Activated naive CD8-positive, alpha-beta T cell treated with anti-CD3 and anti-CD28 coated beads, Interleukin-2, amount 50 U/mL, for 24 hours (primary cell): ENCODE results near the gene IFT25.
"Not testable (repeated sequence)": the region's sequence is repeated elsewhere in the genome, so short reads cannot be mapped to it uniquely, and the experiment has no call there.

Experiments used
- ATAC-seq: fragments of 150-1000 bp; cut with Tn5 transposase; one replicate; pipeline ENCODE4 v1.10.0; 2021
- DNase-seq: peaks from one replicate; pipeline ENCODE4 v3.0.0; 2021
- H3K27ac Mint-ChIP-seq: one replicate; pipeline ENCODE4 v1.8.0; 2021; ENCODE audit warnings: mild to moderate bottlenecking, mixed read lengths
- H3K27me3 Mint-ChIP-seq: one replicate; pipeline ENCODE4 v1.8.0; 2021; ENCODE audit warnings: mixed read lengths
- H3K36me3 Mint-ChIP-seq: one replicate; pipeline ENCODE4 v1.8.0; 2021; ENCODE audit warnings: low read depth, mixed read lengths
- H3K4me1 Mint-ChIP-seq: one replicate; pipeline ENCODE4 v1.8.0; 2021; ENCODE audit warnings: mixed read lengths
- H3K4me3 Mint-ChIP-seq: one replicate; pipeline ENCODE4 v1.8.0; 2021; ENCODE audit warnings: mild to moderate bottlenecking, moderate library complexity, mixed read lengths
- H3K9me3 Mint-ChIP-seq: one replicate; pipeline ENCODE4 v1.8.0; 2021; ENCODE audit warnings: mixed read lengths

The IFT25 gene

DNA sequence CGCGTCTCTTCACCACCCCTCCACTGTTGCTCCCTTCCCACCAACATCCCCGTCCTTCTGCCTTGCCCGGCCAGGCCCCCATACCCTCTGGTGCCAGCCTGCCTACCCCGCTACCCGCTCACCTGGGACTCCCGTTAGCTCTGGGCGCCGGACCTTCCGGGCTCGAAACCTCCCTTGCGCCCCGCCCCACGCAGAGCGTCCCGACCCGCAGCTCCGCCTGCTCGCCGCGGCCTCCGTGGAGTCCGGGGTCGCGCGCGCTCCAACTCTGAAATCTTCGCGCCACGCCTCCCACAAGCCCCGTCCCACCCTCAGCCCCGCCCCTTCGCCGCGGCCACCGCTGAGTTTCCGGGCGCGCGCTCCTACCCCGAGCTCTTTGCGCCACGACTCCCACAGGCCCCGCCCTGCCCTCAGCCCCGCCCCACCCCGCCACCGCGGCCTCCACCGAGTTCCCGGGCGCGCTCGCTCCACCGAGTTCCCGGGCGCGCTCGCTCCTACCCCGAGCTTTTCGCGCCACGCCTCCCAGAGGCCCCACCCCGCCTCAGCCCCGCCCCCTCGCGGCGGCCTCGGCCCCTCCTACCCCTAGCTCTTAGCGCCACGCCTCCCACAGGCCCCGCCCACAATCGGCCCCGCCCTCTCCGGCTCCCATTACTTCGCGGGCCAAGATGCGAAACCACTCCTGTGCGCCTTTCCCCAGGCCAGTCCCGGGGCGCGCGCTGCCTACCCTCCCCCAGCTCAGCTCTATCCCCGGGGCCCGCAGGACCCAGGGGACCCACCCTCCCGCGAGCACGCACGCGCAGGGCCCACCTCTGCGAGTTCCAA is at the start of gene IFT25:
Gene IFT25 (minus strand): TSS at position 267 of the 819 bp plus-strand sequence. CDS start 5,617 bp downstream, outside the sequence.
- no peaks in the 10 kb centered on the region for H3K9me3 Mint-ChIP-seq
- H3K27me3 Mint-ChIP-seq: no peaks in the 10 kb centered on the region
- peak within 1 kb of the TSS; percentile 98 for H3K4me3 Mint-ChIP-seq
- peak; percentile 99 for DNase-seq
- peaks cover 47% of the 10 kb centered on the region for H3K4me1 Mint-ChIP-seq
- peaks cover 8% of the 10 kb centered on the region for H3K36me3 Mint-ChIP-seq
- peak; percentile 90 for ATAC-seq
- H3K27ac Mint-ChIP-seq: peak within 1 kb of the TSS; percentile 94

DNA sequence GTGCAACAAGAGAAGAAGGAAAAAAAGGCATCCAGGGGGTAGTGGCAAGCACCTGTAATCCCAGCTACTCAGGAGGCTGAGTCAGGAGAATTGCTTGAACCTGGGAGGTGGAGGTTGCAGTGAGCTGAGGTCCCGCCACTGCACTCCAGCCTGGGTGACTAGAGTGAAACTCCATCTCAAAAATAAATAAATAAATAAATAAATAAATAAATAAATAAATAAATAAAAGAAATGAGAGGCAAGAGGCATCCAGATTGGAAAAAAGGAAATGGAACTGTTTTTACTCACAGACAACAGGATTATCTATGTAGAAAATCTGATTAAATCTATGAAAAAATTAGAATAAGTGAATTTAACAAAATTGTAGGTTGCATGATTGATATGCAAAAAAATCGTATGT is 49.0 kb upstream of the IFT25 start:
- H3K9me3 Mint-ChIP-seq, H3K4me1 Mint-ChIP-seq: not testable (repeated sequence)

DNA sequence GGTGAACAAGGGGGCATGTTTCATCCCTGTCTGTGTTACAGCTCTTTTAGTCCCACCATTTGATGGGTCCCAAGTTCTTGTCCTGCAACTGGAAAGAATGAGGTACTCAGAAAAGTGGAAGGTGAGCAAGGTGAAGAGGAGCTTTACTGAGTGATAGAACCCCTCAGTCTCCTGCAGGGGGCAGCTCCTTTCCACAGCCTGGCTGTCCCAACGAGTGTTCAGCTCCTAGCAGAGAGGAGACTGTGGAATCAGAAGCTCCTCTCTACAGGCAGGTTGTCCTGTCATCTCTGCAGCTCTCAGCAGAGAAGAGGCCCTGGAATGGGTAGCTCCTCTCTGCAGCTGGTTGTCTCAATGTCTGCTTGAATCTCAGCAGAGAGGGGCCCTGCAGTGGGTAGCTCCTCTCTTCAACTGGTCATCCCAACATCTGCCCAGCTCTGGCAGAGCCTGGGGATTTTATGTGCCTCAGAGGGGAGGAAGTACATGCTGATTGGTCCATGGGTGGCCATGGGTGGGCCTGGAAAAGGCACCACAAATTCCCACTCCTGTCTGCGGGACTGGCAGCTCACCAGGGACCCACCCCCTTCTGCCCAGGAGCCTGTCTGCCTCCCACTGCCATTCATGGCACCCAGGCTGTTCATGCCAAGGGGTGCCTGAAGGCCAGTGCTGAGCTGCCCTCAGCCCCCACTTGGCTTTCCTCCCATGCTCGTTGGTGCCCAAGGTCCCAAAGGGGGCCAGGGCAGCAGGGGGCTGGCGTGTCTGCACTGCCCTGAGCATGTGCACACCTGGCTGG is 46.8 kb upstream of the IFT25 start:
- Mint-ChIP-seq H3K27me3 (no peaks in the 10 kb centered on the region), H3K4me3 (no peak overlapping the region), H3K36me3 (no peaks in the 10 kb centered on the region), H3K4me1 (peaks cover 5% of the 10 kb centered on the region), H3K27ac (no peak overlapping the region), H3K9me3 (no peaks in the 10 kb centered on the region)
- no peak for DNase-seq
- ATAC-seq: no peak

More for the DNA sequence above, 49.0 kb upstream of the IFT25 start:
- not testable (repeated sequence) for H3K27ac Mint-ChIP-seq, ATAC-seq, H3K27me3 Mint-ChIP-seq, DNase-seq, H3K36me3 Mint-ChIP-seq, H3K4me3 Mint-ChIP-seq

DNA sequence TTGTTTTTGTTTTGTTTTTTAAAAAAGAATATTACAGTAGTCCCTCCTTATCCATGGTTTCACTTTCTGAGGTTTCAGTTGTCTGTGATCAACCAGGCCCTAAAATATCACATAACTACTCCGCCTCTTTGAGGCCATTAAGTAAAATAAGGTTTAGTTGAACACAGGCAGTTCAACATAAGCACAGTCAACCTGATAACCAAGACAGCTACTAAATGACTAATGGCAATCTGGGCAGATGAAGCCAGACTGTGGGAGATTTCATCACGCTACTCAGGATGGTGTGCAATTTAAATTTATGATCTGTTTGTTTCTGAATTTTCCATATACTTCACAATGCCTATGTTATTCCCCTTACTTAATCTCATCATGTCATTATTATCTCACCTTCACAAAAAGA is 42.4 kb upstream of the IFT25 start:
- H3K4me3 Mint-ChIP-seq: no peak overlapping the region
- H3K27me3 Mint-ChIP-seq: no peaks in the 10 kb centered on the region
- H3K36me3 Mint-ChIP-seq: no peaks in the 10 kb centered on the region
- H3K4me1 Mint-ChIP-seq: peaks cover 15% of the 10 kb centered on the region
- H3K9me3 Mint-ChIP-seq: no peaks in the 10 kb centered on the region
- DNase-seq (no peak), ATAC-seq (peak; percentile 65)
- no peak overlapping the region for H3K27ac Mint-ChIP-seq

DNA sequence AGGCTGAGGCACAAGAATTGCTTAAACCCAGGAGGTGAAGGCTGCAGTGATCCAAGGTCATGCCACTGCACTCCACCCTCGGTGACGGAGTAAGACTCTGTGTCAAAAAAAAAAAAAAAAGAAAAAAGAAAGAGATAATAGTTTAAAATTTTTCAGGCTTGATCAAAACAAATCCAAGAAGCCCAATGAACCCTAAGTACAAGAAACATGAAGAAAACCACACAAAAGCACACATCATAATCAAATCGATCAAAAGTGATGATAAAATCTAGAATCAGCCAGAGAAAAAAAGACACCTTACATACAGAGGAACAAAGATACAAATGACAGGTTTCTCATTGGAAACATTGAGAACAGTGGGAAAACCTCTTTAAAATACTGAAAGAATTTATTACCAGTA is 41.0 kb upstream of the IFT25 start:
- Mint-ChIP-seq H3K36me3 (no peaks in the 10 kb centered on the region), H3K9me3 (no peaks in the 10 kb centered on the region), H3K4me3 (no peak overlapping the region), H3K4me1 (peaks cover 15% of the 10 kb centered on the region), H3K27me3 (peaks cover 5% of the 10 kb centered on the region), H3K27ac (peak overlapping the region; percentile 57)
- ATAC-seq: no peak
- no peak for DNase-seq

DNA sequence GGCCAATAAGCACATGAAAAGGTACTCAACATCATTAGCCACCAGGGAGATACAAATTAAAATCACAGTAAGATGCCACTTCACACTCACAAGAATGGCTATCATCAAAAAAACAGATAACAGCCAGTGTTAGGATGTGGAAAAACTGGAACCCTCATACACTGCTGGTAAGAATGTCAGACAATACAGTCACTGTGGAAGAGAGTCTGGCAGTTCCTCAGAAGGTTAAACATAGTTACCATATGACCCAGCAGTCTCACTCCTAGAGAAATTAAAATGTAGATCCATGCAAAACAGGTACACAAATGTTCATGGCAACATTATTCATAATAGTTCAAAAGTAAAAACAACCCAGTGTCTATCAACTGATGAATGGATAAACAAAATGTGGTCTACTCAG is 39.2 kb upstream of the IFT25 start:
- DNase-seq (no peak), ATAC-seq (no peak)
- Mint-ChIP-seq H3K4me3 (no peak overlapping the region), H3K36me3 (no peaks in the 10 kb centered on the region), H3K4me1 (peaks cover 15% of the 10 kb centered on the region), H3K27ac (no peak overlapping the region), H3K27me3 (peaks cover 6% of the 10 kb centered on the region), H3K9me3 (no peaks in the 10 kb centered on the region)

DNA sequence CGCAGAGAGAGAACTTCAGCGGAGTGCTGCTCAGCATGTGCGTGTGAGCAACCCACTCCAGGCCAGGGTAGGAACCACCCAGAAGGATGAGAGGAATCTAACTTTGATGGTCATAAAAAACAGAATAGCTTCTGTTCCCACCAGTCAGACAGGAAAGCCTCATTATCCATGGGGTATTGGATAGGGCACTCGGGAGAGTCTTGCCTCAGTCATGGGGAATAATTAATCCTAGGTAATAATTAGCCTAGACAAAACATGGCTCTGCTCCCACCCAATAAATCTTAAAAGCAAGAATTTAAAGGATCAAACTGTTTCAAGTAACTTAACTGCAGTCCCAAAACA is 37.2 kb upstream of the IFT25 start:
- Mint-ChIP-seq H3K27ac (no peak overlapping the region), H3K4me1 (peaks cover 11% of the 10 kb centered on the region), H3K27me3 (peaks cover 7% of the 10 kb centered on the region), H3K9me3 (no peaks in the 10 kb centered on the region), H3K4me3 (no peak overlapping the region), H3K36me3 (no peaks in the 10 kb centered on the region)
- DNase-seq: no peak
- ATAC-seq: no peak

DNA sequence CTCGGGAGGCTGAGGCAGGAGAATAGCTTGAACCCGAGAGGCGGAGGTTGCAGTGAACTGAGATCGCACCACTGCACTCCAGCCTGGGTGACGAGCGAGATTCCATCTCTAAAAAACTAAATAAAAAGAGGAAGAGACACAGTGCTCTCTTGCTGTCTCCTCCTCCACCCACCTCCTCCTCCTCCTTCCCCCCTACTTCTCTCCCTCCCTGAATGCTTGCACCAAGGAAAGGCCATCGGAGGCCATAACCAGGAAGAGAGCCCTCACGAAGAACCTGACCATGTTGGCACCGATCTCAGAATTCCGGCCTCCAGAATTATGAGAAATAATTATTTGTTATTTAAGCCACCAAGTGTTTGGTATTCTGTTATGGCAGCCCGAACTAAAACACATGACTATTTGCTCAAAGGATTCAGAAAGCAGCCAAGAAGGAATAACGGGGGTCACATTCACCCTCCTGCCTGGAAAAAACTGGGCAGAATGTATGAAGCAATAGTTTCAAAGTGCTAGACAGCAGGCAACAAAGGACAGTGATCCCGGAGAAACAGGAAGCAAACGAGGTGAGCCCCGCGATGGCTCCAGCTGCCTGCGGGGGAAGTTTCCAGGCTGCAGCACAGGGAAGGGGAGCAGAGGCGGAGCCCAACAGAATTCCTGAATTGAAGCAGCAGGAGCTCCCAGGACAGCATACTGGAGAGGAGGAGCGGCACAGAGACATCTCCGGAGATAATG is 36.7 kb upstream of the IFT25 start:
- H3K27ac Mint-ChIP-seq: no peak overlapping the region
- peaks cover 7% of the 10 kb centered on the region for H3K27me3 Mint-ChIP-seq
- DNase-seq (no peak), ATAC-seq (no peak)
- H3K4me3 Mint-ChIP-seq: no peak overlapping the region
- no peaks in the 10 kb centered on the region for H3K9me3 Mint-ChIP-seq
- peaks cover 10% of the 10 kb centered on the region for H3K4me1 Mint-ChIP-seq
- no peaks in the 10 kb centered on the region for H3K36me3 Mint-ChIP-seq

DNA sequence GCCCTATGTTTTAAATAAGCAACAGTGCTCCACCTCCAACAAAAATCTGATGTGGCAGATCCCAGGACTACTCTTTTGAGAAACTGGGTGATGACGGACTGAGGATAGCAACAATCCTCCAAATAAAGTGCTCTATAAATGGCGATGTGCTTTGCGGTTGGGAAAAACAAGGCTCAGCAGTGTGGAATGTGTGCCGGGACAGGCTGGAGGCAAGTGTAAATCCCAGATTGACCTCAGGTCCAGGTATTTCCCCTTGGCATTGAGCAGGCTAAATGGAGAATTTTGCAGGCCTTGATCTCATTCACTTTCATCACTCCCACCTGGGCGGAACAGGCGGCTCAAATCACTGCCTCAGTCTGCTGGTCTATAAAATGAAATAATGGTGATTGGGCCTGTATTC is 35.7 kb upstream of the IFT25 start:
- DNase-seq: no peak
- H3K9me3 Mint-ChIP-seq: no peaks in the 10 kb centered on the region
- H3K4me3 Mint-ChIP-seq: no peak overlapping the region
- ATAC-seq: no peak
- peaks cover 7% of the 10 kb centered on the region for H3K27me3 Mint-ChIP-seq
- H3K4me1 Mint-ChIP-seq: peaks cover 2% of the 10 kb centered on the region
- no peak overlapping the region for H3K27ac Mint-ChIP-seq
- no peaks in the 10 kb centered on the region for H3K36me3 Mint-ChIP-seq

DNA sequence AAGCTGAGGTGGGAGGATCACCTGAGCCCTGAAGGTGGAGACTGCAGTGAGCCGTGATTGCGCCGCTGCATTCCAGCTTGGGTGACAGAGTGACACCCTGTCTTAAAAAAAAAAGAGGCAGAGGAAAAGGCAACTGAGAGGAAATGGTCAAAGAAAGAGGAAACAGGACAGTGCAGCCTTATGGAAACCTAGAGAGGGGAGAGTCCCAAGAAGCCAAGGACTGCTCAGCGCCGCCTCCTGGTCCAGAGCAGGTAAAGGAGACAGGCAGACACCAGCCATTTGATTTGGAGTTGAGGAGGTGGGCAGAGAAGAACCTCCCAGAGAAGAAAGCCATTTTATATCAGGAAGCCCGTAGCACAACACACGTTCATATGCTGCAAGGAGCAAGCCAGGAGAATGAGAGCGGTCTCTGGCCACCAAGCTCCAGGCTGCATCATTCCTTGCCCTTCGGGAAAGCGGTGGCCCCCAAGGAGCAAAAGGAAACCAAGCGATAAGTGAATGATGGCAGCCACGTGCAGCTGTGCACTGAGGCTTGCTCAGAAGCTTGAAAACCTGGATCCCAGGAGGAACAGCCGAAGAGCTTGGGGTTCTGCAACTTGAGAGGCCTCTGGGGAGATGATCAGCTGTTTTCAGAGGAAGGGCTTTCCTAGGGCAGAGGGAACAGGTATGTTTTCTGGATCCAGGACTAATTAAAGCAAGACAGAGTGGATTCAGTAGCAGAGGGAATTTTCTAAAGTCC is 34.4 kb upstream of the IFT25 start:
- DNase-seq (no peak), ATAC-seq (no peak)
- Mint-ChIP-seq H3K27ac (no peak overlapping the region), H3K4me1 (no peaks in the 10 kb centered on the region), H3K36me3 (peaks cover 1% of the 10 kb centered on the region), H3K9me3 (no peaks in the 10 kb centered on the region), H3K4me3 (no peak overlapping the region), H3K27me3 (peaks cover 7% of the 10 kb centered on the region)

DNA sequence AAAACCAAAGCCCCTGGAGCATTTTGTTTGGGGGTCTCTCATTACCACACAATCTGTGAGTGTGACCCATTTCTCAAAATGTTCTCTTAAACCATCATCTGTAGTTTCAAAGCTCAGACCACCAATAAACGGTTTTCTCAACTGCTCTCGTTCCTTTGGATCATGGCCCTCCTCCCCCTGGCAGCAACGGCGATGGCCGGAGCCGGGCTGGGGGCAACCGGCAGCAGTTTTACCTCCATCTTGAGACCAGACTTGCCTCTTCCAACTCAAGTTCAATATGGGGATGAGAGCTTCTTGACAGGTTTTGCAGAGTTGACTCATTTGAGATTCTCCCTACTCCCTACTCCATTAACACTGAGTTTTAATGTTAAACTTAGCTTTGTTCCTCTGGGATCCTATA is 30.4 kb upstream of the IFT25 start:
- Mint-ChIP-seq H3K4me3 (no peak overlapping the region), H3K9me3 (no peaks in the 10 kb centered on the region), H3K36me3 (peaks cover 10% of the 10 kb centered on the region), H3K4me1 (no peaks in the 10 kb centered on the region), H3K27ac (no peak overlapping the region), H3K27me3 (peaks cover 2% of the 10 kb centered on the region)
- ATAC-seq: no peak
- no peak for DNase-seq

DNA sequence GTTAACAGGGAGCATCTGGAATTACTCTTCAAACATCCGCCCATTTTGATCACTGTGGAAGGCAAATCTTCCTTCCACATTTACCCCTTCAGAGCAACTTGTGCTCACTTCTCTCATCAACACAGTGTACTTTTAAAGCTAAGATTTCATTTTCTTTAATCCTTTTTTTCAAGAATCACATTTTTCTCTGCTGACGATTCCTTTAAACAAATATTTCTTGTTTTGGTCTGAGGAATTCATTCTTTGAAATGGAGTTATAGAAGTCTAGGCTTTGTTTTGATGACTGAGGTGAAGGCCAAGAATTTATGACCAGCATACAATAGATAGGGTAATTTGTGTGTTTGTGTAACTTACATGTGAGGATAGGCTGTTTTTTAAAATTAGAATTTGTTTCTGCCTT is 26.2 kb upstream of the IFT25 start:
- no peak overlapping the region for H3K27ac Mint-ChIP-seq
- no peak for ATAC-seq
- peaks cover 29% of the 10 kb centered on the region for H3K36me3 Mint-ChIP-seq
- no peaks in the 10 kb centered on the region for H3K27me3 Mint-ChIP-seq
- H3K9me3 Mint-ChIP-seq: no peaks in the 10 kb centered on the region
- DNase-seq: no peak
- no peak overlapping the region for H3K4me3 Mint-ChIP-seq
- H3K4me1 Mint-ChIP-seq: no peaks in the 10 kb centered on the region

DNA sequence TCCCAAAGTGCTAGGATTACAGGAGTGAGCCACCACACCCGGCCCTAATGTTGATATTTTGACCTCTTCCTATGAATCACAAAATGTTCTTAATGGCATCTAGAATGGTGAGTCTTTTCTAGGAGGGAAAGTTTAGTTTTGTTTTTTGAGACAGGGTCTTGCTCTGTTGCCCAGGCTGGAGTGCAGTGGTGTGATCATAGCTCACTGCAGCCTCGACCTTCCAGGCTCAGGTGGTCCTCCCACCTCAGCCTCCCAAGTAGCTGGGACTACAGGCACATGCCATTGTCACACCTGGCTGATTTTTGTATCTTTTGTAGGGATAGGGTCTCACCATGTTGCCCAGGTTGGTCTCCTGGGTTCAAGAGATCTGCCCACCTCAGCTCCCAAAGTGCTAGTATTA is 23.8 kb upstream of the IFT25 start:
- not testable (repeated sequence) for H3K4me1 Mint-ChIP-seq, ATAC-seq, H3K9me3 Mint-ChIP-seq, H3K27ac Mint-ChIP-seq, DNase-seq, H3K27me3 Mint-ChIP-seq, H3K4me3 Mint-ChIP-seq
- peaks cover 35% of the 10 kb centered on the region for H3K36me3 Mint-ChIP-seq

DNA sequence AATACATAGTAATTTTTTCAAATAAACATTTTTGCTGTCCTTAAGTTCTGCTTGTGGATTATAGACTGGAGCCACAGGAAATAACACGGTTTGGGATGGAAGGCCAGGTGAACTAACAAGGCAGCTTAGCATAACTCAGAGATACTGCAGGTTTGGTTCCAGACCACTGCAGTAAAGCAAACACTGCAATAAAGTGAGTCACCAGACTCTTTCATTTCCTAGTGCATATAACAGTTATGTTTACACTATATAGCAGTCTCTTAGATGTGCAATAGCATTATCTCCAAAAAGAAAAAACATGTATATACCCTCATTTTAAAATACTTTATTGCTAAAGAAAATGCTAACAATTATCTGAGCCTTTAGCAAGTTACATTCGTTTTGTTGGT is 22.6 kb upstream of the IFT25 start:
- Mint-ChIP-seq H3K9me3 (no peaks in the 10 kb centered on the region), H3K27ac (no peak overlapping the region), H3K36me3 (peaks cover 39% of the 10 kb centered on the region), H3K4me3 (no peak overlapping the region), H3K4me1 (no peaks in the 10 kb centered on the region), H3K27me3 (no peaks in the 10 kb centered on the region)
- DNase-seq: no peak
- no peak for ATAC-seq
